Daoy (cell line): Measurements from ENCODE around the gene KLF1. TPM values are rescaled to one million over a fixed set of nuclear protein-coding genes. Genes with fewer than 3 reads are reported as not detected.
"Not testable (repeated sequence)": the region's sequence is repeated elsewhere in the genome, so short reads cannot be mapped to it uniquely, and the experiment has no call there.

Experiments used
- DNase-seq: peaks from one replicate; pipeline ENCODE4 v3.0.0-alpha.2; 2015; ENCODE audit warnings: low read depth
- total RNA-seq: library from RNA; depleted of rRNA; stranded (reverse); fragments of >200 nt; shearing (Covaris generic); gene quantifications from 2 replicates; pipeline ENCODE4 v1.2.3, GENCODE V29; 2014

KLF1 gene
- total RNA-seq, 1 experiment from 2014 or later = not detected

DNA sequence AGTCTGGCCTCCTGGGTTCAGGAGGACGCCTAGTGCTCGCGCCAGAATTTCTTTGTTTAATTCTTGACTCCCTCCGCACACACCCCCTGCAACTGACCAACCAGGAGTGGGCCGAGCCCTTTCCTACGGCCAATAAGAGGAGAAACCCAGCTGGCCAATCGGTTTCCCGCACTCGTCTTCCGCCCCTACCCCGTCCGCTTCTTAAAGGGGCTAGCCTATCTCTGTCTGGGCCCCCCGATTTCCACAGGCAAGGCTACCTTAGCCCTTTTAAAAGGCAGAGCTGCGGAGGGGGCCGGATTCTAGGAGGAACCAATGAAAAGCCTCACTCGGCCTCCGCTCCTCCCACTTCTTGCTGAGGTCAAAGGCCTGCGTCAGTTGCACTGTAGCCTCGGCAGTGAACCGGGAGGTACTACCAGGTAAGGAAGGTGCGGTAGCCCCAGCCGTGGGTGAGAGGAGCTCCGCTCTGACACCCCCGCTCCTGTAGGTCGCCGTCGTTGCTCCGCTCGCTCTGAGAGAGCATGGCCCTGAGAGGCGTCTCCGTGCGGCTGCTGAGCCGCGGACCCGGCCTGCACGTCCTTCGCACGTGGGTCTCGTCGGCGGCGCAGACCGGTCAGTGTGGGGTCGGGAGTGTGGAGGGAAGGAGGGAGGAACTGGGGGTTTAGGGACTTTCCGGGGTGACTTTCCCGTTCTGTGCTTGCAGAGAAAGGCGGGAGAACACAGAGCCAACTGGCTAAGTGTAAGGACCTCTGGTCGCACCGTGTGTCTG lies 4.0 kb upstream of the KLF1 start, which contains the start of gene GCDH:
Gene GCDH (plus strand): TSS at position 374 of the 766 bp plus-strand sequence. CDS start 145 bp downstream, at position 519.
- DNase-seq = peak; percentile 99

DNA sequence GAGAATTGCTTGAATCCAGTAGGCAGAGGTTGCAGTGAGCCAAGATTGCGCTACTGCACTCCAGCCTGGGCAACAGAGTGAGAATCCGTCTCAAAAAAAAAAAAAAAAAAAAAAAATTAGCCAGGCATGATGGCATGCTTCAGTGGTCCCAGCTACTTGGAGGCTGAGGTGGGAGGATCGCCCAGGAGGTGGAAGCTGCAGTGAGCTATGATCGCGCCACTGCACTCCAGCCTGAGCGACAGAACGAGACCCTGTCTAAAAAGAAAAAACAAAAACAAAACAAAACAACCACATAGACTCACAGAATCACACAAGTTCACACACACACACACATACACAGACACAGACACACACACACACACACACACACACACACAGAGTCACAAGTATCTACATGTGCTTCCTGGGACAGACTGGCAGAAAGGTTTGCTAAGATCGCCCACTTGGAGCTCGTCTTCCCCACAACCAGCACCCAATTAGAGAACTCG lies 3.3 kb upstream of the KLF1 start:
- not testable (repeated sequence) for DNase-seq

- no peak for DNase-seq
These were observed 1.1 kb upstream of the KLF1 start for GRCh38 chr19:12888006-12888603.

- no peak for DNase-seq
These were observed 391 bp downstream of the KLF1 start for GRCh38 chr19:12886651-12886968.

GRCh38 chr19:12885749-12886650 lies 1.0 kb downstream of the KLF1 start:
- no peak for DNase-seq

DNA sequence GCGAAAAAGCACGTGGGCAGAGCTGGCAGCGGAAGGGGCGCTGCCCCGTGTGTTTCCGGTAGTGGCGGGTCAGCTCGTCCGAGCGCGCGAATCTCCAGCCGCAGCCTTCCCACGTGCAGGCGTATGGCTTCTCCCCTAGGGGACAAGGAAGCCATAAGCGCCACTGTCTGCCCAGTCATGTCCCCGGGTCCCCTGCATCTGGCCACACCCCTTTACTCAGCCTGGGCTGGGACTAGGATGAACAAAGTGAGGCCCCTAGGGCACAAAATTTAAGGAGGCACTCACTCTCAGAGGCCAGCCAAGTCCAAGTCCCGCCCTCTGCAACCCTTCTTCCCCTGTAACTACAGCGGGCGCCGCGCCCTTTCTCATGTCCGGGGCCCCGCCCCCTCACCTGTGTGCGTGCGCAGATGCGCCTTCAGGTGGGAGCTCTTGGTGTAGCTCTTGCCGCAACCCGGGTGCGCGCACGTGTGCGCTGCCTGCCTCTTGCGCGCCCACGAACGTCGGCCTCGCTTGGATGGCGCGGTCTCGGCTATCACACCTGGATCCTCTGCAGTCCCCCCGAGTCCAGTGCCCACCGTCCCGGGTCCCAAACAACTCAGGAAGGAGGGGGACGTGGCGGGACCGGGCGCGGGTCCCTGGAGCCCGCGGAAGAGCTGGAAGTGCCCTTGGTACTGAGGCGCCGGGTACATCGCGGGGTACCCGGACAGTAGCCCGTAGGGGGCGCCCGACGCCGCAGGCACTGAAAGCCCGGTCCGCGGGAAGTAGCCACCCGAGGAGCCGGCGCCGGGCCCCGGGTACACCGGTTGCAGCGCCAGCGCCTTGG lies 1.9 kb downstream of the KLF1 start:
- DNase-seq = peak; percentile 55

- DNase-seq = no peak
These were observed 2.4 kb downstream of the KLF1 start for GRCh38 chr19:12884627-12884925.

DNA sequence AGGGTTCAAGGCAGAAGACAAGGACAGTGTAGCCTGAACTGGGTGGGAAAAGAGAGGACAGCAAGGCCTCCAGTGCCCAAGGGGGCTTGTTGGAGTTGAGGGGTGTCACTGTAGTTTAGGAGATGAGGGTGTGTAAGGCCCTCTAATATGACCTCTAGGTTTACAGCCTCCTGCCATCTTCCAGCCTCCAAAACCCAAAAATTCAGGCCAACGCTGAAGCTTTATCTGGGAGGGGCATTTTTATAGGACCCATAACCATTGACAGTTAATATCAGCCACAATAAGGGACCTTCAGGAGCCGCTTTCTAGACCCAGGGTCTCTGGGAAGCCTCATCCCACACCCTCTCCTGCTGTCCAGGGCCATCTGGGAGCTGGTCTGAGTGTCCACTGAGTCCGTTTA lies 2.8 kb downstream of the KLF1 start:
- DNase-seq = no peak

DNA sequence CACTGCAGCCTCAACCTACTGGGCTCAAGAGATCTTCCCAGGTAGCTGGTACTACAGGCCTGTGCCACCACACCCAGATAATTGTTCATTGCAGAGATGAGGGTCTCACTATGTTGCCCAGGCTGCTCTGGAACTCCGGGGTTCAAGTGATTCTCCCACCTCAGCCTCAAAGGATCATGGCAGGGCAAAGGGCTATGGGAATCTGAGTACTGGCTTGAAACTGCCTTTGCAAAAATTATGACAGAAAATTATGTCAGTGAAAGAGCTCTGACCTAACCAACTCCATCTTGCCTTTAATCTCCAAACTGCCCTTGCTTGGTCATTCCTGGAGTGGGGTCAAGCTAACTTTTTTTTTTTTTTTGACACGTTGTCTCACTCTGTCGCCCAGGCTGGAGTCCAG lies 4.4 kb downstream of the KLF1 start:
- DNase-seq = no peak

DNA sequence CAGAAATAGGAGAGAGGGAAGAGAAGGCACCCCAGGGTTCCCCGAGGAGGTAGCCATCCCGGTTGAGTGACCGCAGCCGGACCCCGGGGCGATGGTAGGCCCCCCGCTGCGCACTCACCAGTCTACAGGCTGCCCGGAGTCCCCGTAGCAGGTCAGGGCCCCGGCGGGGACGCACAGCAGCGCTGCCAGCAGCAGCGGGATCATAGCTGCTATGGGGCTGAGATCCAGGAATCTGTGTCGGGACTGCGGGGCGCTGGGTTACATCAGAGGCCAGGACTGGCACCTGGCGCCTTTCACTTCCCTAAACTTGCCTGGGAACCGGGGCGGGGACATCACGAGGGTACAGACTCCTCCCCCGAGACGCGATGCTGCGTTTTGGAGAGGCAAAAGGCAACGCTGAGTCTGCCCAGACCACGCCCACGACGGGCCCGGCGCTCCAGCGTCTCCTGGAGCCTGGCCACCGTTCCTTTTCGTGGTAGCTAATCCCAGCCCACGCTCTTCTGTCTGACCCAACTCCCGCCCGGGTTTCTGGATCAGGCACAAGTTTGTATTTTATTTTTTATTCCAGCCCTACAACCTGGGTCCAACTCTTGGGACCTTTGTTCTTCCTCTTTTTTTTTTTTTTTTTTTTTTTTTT lies 5.7 kb downstream of the KLF1 start, which contains the start of gene DNASE2:
Gene DNASE2 (minus strand): TSS at position 278 of the 637 bp plus-strand sequence. CDS start 74 bp downstream, at position 204.
- DNase-seq = peak; percentile 97

GRCh38 chr19:12880551-12881171 lies 6.3 kb downstream of the KLF1 start:
- peak; percentile 34 for DNase-seq

DNA sequence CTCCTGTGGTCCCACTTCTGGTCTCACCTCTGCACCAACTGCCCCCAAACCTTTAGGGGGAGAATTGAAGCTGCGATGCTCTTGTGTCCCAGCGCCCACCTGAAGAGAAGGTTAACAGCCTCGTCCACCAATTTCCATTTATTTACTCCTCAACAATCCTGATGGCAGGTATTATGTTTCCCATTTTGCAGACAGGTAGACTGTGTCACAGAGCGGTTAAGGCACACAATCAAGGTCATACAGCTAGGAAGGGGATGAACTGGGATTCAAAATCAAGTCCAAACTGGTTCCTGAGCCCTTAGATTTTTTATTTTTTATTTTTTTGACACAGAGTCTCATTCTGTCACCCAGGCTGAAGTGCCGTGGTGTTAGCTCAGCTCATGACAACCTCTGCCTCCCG lies 11.9 kb downstream of the KLF1 start:
- DNase-seq = no peak

GRCh38 chr19:12873891-12874745 lies 12.9 kb downstream of the KLF1 start:
- no peak for DNase-seq

GRCh38 chr19:12872941-12873890 lies 13.8 kb downstream of the KLF1 start:
- no peak for DNase-seq

DNA sequence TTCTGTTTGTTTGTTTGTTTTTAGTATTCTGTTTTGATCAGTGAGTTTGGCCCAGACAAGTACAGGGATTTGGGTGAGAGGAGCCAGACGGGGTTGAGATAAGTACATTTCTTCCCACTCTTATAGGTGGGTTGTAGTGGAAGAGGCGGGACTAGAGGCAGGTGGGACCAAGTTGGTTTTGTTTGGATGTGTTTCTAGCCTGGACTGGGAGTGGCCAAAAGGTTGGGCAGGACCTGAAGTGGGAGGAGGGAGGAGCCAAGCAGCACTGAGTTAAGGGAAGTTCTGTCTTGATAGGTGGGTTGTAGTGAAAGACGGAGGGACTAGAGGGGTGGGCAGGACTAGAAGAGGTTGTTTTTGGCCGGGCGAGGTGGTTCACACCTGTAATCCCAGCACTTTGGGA lies 14.7 kb downstream of the KLF1 start:
- DNase-seq = no peak

DNA sequence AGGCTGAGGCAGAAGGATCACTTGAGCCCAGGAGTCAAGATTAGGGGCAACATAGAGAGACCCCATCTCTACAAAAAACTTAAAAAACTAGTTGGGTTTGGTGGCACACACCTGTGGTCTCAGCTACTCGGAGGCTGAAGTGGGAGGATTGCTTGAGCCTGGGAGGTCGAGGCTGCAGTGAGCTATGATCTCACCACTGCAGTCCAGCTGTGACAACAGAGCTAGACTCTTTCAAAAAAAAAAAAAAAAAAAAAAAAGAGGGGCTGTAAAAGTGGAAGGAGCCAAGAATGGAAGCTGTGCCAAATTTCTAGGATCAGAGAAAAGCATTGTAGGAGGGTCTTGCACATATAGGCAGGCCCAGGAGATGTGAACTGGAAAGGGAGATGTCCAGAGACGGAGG lies 15.3 kb downstream of the KLF1 start:
- DNase-seq = no peak

DNA sequence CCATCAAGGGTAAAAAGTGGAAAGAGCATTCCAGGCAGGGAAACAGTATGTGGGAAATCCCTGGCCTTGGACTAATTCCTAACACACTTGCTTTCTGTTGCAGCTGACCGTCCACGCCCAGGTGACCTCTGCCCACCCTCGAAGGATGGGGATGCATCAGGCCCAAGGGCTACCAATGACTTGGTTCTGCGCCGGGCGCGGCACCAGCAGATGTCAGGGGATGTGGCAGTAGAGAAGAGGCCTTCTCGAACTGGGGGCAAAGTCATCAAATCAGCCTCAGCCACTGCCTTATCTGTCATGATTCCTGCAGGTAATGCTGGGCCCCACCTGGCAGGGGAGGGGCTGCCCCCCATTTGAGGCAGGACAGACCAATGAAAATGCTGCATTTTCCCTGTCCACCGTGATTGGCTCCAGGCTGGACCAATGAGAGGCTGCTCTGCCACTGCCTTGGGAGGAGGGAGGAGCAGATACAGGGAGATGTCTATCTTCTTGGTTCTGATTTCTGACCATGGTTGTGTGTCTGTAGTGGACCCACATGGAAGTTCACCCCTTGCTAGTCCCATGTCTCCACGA lies 18.4 kb downstream of the KLF1 start:
- peak; percentile 39 for DNase-seq
